Dedifferentiated amniotic fluid mesenchymal stem cell (primary cell): ENCODE results near the gene CEBPG.

Experiments used
- DNase-seq: peaks from one replicate; pipeline ENCODE4 v3.0.0-alpha.2; 2016; ENCODE audit errors: extremely low spot score

CEBPG gene

GRCh38 chr19:33350538-33351309 lies 22.8 kb upstream of the CEBPG start:
- DNase-seq, result no peak

GRCh38 chr19:33355535-33355934 lies 18.0 kb upstream of the CEBPG start:
- no peak for DNase-seq

- DNase-seq, result no peak
Observed at GRCh38 chr19:33357556-33357955, 16.0 kb upstream of the CEBPG start.

- DNase-seq, result no peak
Observed at GRCh38 chr19:33358408-33358807, 15.1 kb upstream of the CEBPG start.

- no peak for DNase-seq
Observed at GRCh38 chr19:33359581-33359980, 13.9 kb upstream of the CEBPG start.

GRCh38 chr19:33362508-33363228 lies 10.8 kb upstream of the CEBPG start:
- DNase-seq, result no peak

GRCh38 chr19:33363476-33363875 lies 10.0 kb upstream of the CEBPG start:
- no peak for DNase-seq

GRCh38 chr19:33365691-33366090 lies 7.8 kb upstream of the CEBPG start:
- no peak for DNase-seq

- no peak for DNase-seq
Observed at GRCh38 chr19:33366127-33366526, 7.4 kb upstream of the CEBPG start.

- DNase-seq, result no peak
Observed at GRCh38 chr19:33366897-33367296, 6.6 kb upstream of the CEBPG start.

GRCh38 chr19:33368074-33368864 lies 5.2 kb upstream of the CEBPG start:
- DNase-seq, result no peak

GRCh38 chr19:33370783-33371182 lies 2.7 kb upstream of the CEBPG start:
- no peak for DNase-seq

GRCh38 chr19:33374236-33374714 lies 766 bp downstream of the CEBPG start:
- DNase-seq, result peak; percentile 28

- no peak for DNase-seq
Observed at GRCh38 chr19:33375156-33375836, 1.8 kb downstream of the CEBPG start.

GRCh38 chr19:33375837-33376159 lies 2.3 kb downstream of the CEBPG start:
- no peak for DNase-seq

- peak; percentile 59 for DNase-seq
Observed at GRCh38 chr19:33376423-33376822, 2.9 kb downstream of the CEBPG start.

GRCh38 chr19:33376941-33377557 lies 3.5 kb downstream of the CEBPG start:
- no peak for DNase-seq

GRCh38 chr19:33377586-33378475 lies 4.3 kb downstream of the CEBPG start:
- no peak for DNase-seq

GRCh38 chr19:33379151-33379829 lies 5.8 kb downstream of the CEBPG start:
- DNase-seq, result no peak

- no peak for DNase-seq
Observed at GRCh38 chr19:33381101-33381500, 7.6 kb downstream of the CEBPG start.
